T-helper 9 cell (primary cell): ENCODE measurements around the gene CCDC9.
A peak's percentile ranks its signal among the peaks of the same experiment; 100 is the strongest.
"Not testable (repeated sequence)": the region's sequence is repeated elsewhere in the genome, so short reads cannot be mapped to it uniquely, and the experiment has no call there.

Experiments
- DNase-seq: peaks from one replicate; pipeline ENCODE4 v3.0.0-alpha.2; 2020

Gene CCDC9

GRCh38 chr19:47261946-47262793, 5.8 kb downstream of the CCDC9 start:
- not testable (repeated sequence) for DNase-seq

GRCh38 chr19:47264629-47265028, 8.3 kb downstream of the CCDC9 start:
- no peak for DNase-seq

GRCh38 chr19:47266401-47266941, 10.1 kb downstream of the CCDC9 start:
- no peak for DNase-seq

GRCh38 chr19:47267350-47267759, 11.0 kb downstream of the CCDC9 start:
- no peak for DNase-seq

- no peak for DNase-seq
Measured at GRCh38 chr19:47268028-47268427, 11.7 kb downstream of the CCDC9 start.

GRCh38 chr19:47269596-47269995, 13.3 kb downstream of the CCDC9 start:
- DNase-seq: no peak

GRCh38 chr19:47270408-47270807, 14.1 kb downstream of the CCDC9 start:
- no peak for DNase-seq

- DNase-seq: no peak
Measured at GRCh38 chr19:47271949-47272348, 15.6 kb downstream of the CCDC9 start.

- DNase-seq: peak; percentile 38
Measured at GRCh38 chr19:47272448-47273312, 16.4 kb downstream of the CCDC9 start.

GRCh38 chr19:47273313-47274070, 17.2 kb downstream of the CCDC9 start:
- peak; percentile 81 for DNase-seq

GRCh38 chr19:47274071-47274890, 18.0 kb downstream of the CCDC9 start, which contains the start of gene INAFM1:
INAFM1 (plus strand) TSS chr19:47274885; CDS start chr19:47274920, 35 bp downstream.
- DNase-seq: peak; percentile 100

- DNase-seq: no peak
Measured at GRCh38 chr19:47274891-47275761, 18.8 kb downstream of the CCDC9 start.

GRCh38 chr19:47275791-47276461, 19.6 kb downstream of the CCDC9 start:
- no peak for DNase-seq

GRCh38 chr19:47276513-47276912, 20.2 kb downstream of the CCDC9 start:
- not testable (repeated sequence) for DNase-seq

- peak; percentile 45 for DNase-seq
Measured at GRCh38 chr19:47280183-47280797, 24.0 kb downstream of the CCDC9 start.

GRCh38 chr19:47283405-47284059, 27.2 kb downstream of the CCDC9 start:
- no peak for DNase-seq

- peak; percentile 29 for DNase-seq
Measured at GRCh38 chr19:47284324-47284899, 28.1 kb downstream of the CCDC9 start.

GRCh38 chr19:47296036-47296435, 39.7 kb downstream of the CCDC9 start:
- peak; percentile 65 for DNase-seq
